ENCODE measurements around the gene FGFR2.

Gene FGFR2

GRCh38 chr10:121442086-121442935, 155.9 kb downstream of the FGFR2 start:
- no peak for DNase-seq

DNA sequence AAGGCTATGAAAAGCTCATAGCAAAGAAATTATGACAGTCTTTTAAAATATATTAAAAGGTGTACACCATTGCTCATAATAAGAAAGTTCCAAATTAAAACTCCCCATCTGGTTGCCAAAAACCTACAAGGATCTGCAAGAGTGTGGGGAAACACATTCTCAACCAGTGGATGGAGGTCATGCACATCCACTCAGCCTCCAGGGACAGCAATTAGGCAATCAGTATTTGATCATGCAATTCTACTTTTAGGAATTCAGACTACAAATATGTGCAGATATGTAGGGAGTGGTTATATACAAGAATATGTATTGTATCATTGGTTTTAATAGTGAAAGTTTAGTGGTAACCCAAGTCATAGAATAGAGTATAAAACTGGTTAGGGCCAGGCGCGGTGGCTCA, 157.8 kb downstream of the FGFR2 start:
- no peak for DNase-seq

DNA sequence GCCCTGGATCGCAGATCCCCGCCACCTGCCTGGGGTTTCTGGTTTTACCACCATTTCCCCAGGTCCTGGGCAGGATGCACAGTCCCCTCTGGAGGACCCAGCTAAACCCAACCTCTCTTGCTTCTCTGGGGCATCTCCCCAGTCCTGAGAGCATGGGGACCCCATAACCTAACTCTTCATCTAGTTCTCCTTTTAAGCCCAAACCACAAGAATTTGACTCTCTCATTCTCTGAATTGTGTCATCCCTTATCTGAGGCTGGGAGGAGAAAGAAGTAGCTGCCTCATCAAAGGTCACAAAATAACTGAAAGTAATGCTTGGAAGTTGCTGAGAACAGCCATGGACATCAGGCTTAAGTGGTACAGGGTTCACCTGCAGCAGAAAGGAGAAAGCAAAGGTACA, 159.9 kb downstream of the FGFR2 start:
- DNase-seq = no peak

- no peak for DNase-seq
Observed at GRCh38 chr10:121437596-121437995, 160.6 kb downstream of the FGFR2 start.

DNA sequence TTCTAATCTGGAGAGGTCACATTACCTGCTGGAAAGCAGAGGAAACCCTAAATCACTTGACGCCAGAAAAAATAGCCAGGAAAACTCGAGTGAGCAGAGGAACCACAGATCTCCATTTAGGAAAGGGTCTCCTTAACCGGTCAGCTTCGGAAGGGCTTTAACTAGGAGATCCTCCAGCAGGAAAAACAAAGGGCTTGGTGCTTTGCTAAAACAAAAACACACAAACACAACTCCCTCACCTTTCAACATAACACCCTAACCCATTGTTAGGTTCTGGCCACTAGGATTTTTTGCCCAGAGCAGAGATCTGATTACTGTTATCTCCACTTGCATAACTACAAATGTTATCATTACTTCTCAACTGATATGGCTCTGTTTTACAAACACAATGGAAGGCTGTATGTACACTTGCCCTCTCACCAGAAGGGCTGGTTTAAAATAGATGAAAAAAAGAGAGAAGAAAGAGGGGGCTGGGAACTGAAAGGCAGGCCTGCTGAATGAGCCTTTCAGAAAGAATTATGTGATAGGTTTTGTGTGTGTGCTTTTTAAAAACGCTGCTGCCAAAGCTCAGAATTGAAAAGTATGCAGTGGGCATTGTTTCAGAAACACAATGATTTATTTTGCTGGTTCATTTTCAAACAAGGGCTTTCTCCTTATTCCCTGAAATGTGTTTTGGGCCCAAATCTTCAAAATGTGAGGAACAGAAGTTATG, 161.5 kb downstream of the FGFR2 start:
- no peak for DNase-seq

DNA sequence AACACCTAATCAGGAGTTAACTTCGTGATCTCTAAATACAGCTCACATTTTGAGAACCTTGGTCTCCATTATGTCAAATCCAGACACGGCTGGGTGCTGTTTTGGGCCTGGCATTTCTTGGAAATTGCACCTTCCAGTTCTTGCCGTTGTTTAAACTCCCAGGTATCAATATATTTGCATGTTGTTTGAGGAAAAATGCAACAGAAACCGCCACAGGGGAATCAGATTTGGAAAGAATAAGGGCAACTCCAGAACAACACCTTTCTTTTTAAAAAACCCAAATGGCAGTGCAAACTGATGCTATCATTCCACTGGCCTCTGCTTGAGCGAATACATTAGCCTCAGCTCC, 162.0 kb downstream of the FGFR2 start:
- DNase-seq = no peak

- DNase-seq = no peak
Observed at GRCh38 chr10:121435099-121435875, 163.0 kb downstream of the FGFR2 start.

GRCh38 chr10:121433965-121434364, 164.3 kb downstream of the FGFR2 start:
- DNase-seq = no peak

- no peak for DNase-seq
Observed at GRCh38 chr10:121428867-121429266, 169.4 kb downstream of the FGFR2 start.

All from activated CD4-positive, alpha-beta T cell treated with anti-CD3 and anti-CD28 coated beads for 1 hour (primary cell).